B cell (primary cell): ENCODE results near the gene ELAPOR1.

Experiments used
- EZH2 ChIP-seq: IDR thresholded peaks from 2 replicates; pipeline ENCODE4 v1.6.1; 2012; ENCODE audit warnings: borderline replicate concordance, low read depth, mild to moderate bottlenecking, moderate library complexity, low read length; ENCODE audit not compliant: insufficient read depth, poor library complexity, severe bottlenecking
- TF ChIP-seq, protein P1 (sequence below): fragments of 200-600 bp; IDR thresholded peaks from one replicate; pipeline ENCODE4 v1.8.0; 2022; ENCODE audit warnings: antibody characterized with exemption, mild to moderate bottlenecking

DNA sequence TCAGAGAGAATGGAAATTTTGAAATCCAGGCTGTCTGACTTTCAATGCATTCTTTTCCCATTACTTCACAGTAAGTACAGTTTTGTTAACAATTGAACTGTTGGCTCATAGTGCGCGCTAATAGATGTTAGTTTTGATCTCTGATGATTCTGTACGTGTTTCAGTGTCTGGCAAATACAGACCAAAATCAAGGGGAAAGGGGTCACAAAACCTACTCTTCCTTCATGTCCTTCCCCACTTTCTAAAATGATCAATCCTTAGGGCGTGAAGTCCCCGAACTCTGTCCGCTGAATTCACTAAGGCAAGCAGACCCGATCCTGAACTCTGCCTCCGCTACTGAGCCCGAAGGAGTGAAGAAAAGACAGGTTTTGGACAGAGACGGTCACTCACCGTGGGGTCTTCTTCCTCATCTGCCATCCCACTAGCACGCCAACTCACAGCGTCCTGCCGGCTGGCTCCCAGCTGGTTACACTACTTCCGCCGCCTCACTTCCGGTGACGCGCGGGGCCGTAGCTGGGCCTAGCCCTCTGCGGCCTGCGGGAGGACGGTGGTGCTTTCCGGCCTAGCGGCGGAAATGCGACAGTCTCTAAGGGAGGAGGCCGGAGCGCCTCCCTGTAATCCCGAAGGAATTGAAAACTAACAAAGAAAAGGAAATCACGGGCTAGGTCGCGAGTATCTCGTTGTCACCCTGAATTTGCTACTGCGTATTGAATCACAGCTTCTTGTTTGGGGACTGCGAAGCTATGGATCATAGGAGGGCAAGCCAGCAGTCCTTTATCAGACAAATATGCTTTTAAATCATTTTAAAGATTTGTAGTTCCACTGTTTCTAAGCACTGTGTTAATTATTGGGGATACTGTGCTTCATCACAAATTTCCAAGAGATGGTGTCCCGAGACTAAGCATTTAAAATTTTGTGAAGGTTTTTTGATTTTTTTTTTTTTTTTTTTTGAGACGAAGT is 38.1 kb upstream of the ELAPOR1 start, which contains the start of gene TAF13:
- TF ChIP-seq, protein P1, sequence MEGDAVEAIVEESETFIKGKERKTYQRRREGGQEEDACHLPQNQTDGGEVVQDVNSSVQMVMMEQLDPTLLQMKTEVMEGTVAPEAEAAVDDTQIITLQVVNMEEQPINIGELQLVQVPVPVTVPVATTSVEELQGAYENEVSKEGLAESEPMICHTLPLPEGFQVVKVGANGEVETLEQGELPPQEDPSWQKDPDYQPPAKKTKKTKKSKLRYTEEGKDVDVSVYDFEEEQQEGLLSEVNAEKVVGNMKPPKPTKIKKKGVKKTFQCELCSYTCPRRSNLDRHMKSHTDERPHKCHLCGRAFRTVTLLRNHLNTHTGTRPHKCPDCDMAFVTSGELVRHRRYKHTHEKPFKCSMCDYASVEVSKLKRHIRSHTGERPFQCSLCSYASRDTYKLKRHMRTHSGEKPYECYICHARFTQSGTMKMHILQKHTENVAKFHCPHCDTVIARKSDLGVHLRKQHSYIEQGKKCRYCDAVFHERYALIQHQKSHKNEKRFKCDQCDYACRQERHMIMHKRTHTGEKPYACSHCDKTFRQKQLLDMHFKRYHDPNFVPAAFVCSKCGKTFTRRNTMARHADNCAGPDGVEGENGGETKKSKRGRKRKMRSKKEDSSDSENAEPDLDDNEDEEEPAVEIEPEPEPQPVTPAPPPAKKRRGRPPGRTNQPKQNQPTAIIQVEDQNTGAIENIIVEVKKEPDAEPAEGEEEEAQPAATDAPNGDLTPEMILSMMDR: no peak
- no peak for TF ChIP-seq EZH2
